NCI-H1105 (cell line): ENCODE data around the gene MICALL2.

Experiments
- DNase-seq: peaks from one replicate; lab custom pipeline; 2025; lab: John Stamatoyannopoulos, UW

The MICALL2 gene

GRCh38 chr7:1468203-1468602 lies 8.9 kb upstream of the MICALL2 start:
- DNase-seq = no peak

GRCh38 chr7:1466524-1467271 lies 7.4 kb upstream of the MICALL2 start:
- no peak for DNase-seq

DNA sequence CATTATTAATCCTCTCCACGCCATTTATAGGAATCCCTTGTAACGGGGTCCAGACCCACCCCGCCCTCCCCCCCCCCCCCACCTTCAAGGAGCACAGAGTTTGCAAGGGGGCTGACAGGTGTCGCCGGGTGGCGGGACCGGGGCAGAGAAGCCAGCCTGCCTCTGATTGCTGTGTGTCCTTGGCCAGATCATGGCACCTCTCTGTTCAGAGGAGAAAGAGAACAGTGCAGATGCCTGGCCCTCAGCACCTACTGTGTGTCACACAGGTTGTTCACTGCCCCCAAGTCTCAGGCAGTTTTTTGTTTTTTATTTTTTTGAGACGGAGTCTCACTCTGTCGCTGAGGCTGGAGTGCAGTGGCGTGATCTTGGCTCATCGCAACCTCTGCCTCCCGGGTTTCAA lies 5.4 kb upstream of the MICALL2 start:
- no peak for DNase-seq

DNA sequence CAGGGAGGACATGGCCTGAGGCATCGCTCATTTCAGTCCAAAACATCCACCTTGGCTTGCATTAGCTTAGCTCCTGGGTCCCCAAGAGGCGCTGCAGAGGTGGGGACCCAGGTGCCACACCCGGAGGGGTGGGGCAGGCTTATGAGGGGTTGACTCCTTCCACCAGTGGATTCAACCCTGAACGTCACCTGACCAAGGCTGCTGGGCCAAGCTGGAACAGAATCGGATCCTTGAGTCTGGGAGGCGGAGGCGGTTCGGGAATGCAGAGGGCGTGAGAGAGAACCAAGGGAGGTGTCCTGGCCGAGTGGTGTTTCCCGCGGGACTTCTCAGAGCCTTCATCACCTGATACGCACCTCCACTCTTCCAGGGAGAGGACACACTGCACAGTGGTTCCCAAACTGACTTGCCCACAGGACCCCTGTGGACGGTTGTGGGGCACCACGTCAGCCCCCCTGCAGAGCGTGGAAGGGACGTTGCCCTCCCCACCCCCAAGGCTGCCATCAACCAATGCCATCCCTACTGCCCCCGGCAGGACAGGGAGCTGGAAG lies 4.5 kb upstream of the MICALL2 start:
- no peak for DNase-seq

GRCh38 chr7:1461646-1462375 lies 2.5 kb upstream of the MICALL2 start:
- DNase-seq = no peak

- no peak for DNase-seq
Observed at GRCh38 chr7:1460821-1461645, 1.8 kb upstream of the MICALL2 start.

DNA sequence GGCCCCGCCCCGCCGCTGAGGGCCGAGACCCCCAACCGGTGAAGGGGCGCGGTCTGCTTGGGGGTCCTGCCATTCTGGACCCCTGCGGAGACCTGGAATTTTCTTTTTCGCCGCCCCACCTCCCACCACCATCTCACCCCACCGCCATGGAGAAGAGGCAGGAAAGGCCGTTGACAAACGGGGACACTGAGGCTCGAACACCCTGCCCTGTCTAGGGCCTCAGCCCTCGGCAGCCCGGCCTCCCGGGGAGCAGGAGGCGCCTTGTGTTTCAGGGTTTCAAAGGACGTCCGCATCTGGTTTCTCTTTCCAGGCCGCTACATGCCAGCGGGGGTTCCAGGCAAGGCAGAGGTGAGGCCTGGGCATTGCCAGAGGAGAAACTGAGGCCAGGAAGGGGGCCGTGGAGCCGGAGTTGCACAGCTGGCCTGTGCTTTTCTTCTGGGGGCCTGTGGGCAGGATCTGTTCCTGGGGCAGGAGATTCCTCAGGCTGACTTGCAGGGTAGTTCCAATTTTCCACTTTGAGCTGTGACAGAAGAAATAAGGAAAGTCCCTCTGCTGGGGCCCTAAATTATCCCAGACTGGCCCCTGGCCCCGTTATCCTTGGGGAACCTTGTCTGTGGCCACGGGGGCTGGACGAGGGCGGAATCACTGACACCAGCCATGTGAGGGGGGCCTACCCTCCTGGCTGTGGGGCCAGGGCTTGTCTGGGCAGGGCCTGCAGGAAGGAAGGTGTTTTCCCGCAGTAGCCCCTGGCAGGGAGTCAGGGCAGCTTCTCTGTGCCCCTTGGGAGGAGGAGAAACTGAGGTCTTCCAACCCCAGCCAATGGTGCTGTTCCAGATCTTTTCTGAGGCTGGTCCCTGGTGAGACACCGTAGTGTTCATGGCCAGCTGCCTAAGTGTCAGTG lies 900 bp upstream of the MICALL2 start:
- DNase-seq = no peak

DNA sequence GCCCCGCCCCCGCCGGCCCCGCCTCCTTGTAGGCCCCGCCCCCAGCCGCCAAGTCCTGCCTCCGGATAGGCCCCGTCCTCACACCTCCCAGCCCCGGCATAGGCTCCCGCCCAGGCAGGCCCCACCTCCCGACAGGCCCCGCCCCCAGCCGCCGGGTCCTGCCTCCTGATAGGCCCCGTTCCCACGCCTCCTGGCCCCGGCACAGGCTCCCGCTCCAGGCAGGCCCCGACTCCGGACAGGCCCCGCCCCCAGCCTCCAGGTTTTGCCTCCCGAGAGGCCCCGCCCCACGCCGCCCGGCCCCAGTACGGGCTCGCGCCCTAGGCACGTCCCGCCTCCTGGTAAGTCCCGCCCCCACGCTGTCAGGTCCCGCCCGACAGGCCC lies 232 bp upstream of the MICALL2 start:
- DNase-seq = peak; percentile 99

GRCh38 chr7:1457949-1458682 lies 1.2 kb downstream of the MICALL2 start:
- no peak for DNase-seq

- DNase-seq = no peak
Observed at GRCh38 chr7:1457059-1457948, 2.0 kb downstream of the MICALL2 start.

- no peak for DNase-seq
Observed at GRCh38 chr7:1455955-1456354, 3.3 kb downstream of the MICALL2 start.

- no peak for DNase-seq
Observed at GRCh38 chr7:1455241-1455939, 3.9 kb downstream of the MICALL2 start.

- no peak for DNase-seq
Observed at GRCh38 chr7:1454542-1454941, 4.7 kb downstream of the MICALL2 start.

DNA sequence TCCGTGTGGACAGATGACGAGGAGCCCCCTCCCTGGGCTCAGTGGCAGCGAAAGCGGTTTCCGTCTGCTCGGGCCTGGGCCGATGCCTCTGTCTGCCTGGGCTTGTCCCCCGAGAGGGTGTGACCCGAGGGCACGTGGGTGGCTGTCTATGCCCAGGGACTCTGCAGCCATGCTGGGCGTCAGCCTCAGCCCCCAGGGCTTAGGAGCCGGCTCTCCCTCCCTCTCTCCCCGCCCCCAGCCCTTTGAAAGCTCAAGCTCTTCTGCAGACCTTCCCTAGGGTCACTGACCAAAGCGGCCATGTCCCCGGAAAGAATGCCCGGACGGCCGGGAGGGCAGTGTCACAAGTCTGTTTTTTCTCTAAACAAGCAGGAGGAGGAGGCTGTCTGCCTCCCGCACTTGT lies 7.1 kb downstream of the MICALL2 start:
- no peak for DNase-seq

DNA sequence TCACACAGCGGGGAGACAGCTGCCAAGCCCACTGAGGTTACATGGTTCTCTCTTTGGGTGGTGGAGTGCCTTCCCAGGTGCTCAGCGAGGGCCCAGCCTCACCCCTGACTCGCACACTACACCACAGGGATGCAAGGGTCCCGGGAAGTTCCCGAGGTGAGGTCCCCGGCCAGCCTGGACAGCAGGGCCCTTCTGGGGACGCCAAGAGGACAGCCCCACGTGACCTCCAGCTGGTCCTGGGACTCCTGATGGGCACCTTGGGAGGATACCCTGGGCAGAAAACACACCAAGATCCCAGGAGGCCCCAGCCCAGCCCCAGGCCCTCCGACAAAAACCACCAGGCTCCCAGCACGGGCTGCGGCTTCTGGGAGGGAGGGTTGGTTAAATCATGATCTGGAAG lies 8.3 kb downstream of the MICALL2 start:
- no peak for DNase-seq

DNA sequence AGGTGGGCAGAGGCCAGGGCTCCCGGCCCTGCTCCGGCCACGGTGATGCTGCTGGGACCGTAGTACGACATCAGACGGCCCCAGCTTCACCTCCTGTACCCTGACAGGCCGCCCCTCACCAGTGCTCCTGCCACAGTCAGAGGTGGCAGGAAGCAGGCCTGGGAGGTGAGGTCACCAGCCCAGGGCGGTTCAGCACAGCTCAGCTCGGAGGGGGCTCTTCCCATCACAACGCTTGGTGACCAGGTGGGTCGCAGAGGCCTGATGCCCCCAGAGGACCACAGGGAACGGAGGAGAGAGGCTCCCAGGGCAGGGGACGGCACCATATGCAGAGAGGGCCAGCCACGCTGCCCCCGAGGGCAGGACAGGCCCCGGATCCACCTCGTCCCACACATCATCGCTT lies 8.8 kb downstream of the MICALL2 start:
- DNase-seq = no peak

- no peak for DNase-seq
Observed at GRCh38 chr7:1449951-1450350, 9.3 kb downstream of the MICALL2 start.

DNA sequence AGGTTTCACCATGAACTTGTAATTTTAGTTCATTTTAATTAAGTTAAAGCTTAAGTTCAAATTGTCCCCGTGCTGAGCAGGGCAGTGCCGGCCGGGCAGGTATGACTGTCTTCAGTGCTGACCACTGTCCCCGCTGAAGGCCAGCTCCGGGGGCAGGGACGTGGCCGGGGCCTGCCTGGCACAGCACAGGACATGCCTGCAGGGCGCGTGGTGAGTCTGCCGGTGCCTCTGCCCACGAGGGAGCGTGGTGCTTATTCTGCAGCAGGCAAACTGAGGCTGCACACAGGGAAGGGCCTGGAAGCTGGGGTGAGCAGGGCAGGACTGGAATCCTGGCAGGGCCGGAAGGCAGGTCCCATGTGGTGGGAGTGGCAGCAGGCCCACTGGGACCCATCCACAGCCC lies 9.8 kb downstream of the MICALL2 start:
- DNase-seq = no peak

- no peak for DNase-seq
Observed at GRCh38 chr7:1448958-1449357, 10.3 kb downstream of the MICALL2 start.
